NCI-H446 treated with DMSO at 0.1 percent for 48 hours (cell line): ENCODE results near the gene ZNF853.

ENCODE experiments used
- DNase-seq: peaks from one replicate; lab custom pipeline; 2025; lab: John Stamatoyannopoulos, UW

Gene ZNF853

GRCh38 chr7:6636741-6637543, 21.5 kb downstream of the ZNF853 start, which contains the start of gene ZNF316:
Gene ZNF316, plus strand, starts transcription at chr7:6637318. Its CDS starts 5,092 bp downstream, at chr7:6642410.
- no peak for DNase-seq

GRCh38 chr7:6637544-6638229, 22.3 kb downstream of the ZNF853 start:
- no peak for DNase-seq

GRCh38 chr7:6639032-6639431, 23.6 kb downstream of the ZNF853 start:
- DNase-seq = no peak

- DNase-seq = no peak
These were observed 24.2 kb downstream of the ZNF853 start for GRCh38 chr7:6639627-6640026.

GRCh38 chr7:6640246-6640721, 24.9 kb downstream of the ZNF853 start:
- no peak for DNase-seq

- DNase-seq = no peak
These were observed 26.1 kb downstream of the ZNF853 start for GRCh38 chr7:6641305-6642035.

GRCh38 chr7:6642239-6642839, 26.9 kb downstream of the ZNF853 start:
- DNase-seq = no peak

- DNase-seq = no peak
These were observed 27.6 kb downstream of the ZNF853 start for GRCh38 chr7:6642861-6643640.

GRCh38 chr7:6643915-6644625, 28.7 kb downstream of the ZNF853 start:
- DNase-seq = no peak

GRCh38 chr7:6644728-6645127, 29.3 kb downstream of the ZNF853 start:
- DNase-seq = no peak

GRCh38 chr7:6646465-6646864, 31.1 kb downstream of the ZNF853 start:
- DNase-seq = no peak

GRCh38 chr7:6647080-6647479, 31.7 kb downstream of the ZNF853 start:
- DNase-seq = no peak

GRCh38 chr7:6647541-6647940, 32.1 kb downstream of the ZNF853 start:
- no peak for DNase-seq

GRCh38 chr7:6648066-6648814, 32.8 kb downstream of the ZNF853 start:
- no peak for DNase-seq

GRCh38 chr7:6648815-6649104, 33.4 kb downstream of the ZNF853 start:
- no peak for DNase-seq

- no peak for DNase-seq
These were observed 34.0 kb downstream of the ZNF853 start for GRCh38 chr7:6649241-6649961.

GRCh38 chr7:6650086-6650485, 34.7 kb downstream of the ZNF853 start:
- DNase-seq = no peak

GRCh38 chr7:6650521-6651011, 35.2 kb downstream of the ZNF853 start:
- DNase-seq = no peak

- no peak for DNase-seq
These were observed 36.5 kb downstream of the ZNF853 start for GRCh38 chr7:6651851-6652445.
